Fibroblast of lung (primary cell): ENCODE data around the gene KCNMA1. TPM values are rescaled to one million over a fixed set of nuclear protein-coding genes. Genes with fewer than 3 reads are reported as not detected.

Experiments
- DNase-seq, 2 donors: peaks; one replicate each; pipeline versions ENCODE4 v3.0.0 to v3.0.0-alpha.2; 2010; ENCODE audit warnings: low read depth in 2 of 2
- H2AFZ ChIP-seq: 2 replicates; pipeline ENCODE4 v1.5.1; 2012; ENCODE audit warnings: low read length, control low read depth, inconsistent platforms
- H3K27ac ChIP-seq: 2 replicates; pipeline ENCODE4 v1.5.1; 2011; ENCODE audit warnings: low read length, control low read depth; ENCODE audit not compliant: insufficient read depth
- H3K27me3 ChIP-seq: 2 replicates; pipeline ENCODE4 v1.5.1; 2011; ENCODE audit warnings: mild to moderate bottlenecking, low read length; ENCODE audit not compliant: control insufficient read depth, insufficient read depth
- H3K36me3 ChIP-seq: 2 replicates; pipeline ENCODE4 v1.5.1; 2011; ENCODE audit warnings: low read length; ENCODE audit not compliant: control insufficient read depth, insufficient read depth
- H3K4me1 ChIP-seq: 2 replicates; pipeline ENCODE4 v1.5.1; 2011; ENCODE audit warnings: low read length; ENCODE audit not compliant: control insufficient read depth, insufficient read depth; ENCODE audit errors: extremely low read depth
- H3K4me2 ChIP-seq: 2 replicates; pipeline ENCODE4 v1.5.1; 2011; ENCODE audit warnings: low read length, control low read depth; ENCODE audit not compliant: insufficient read depth; ENCODE audit errors: extremely low read depth
- H3K4me3 ChIP-seq, 4 experiments: fragments of 200-600 bp in 1 of 4; sonication (generic) in 1 of 4; replicated peaks in 1 of 4; 2 replicates each; pipeline ENCODE4 v1.5.1; 2011 to 2016; ENCODE audit warnings: low read length in 4 of 4, low read depth in 3 of 4, mild to moderate bottlenecking in 3 of 4, control low read depth in 2 of 4, inconsistent platforms in 1 of 4, mixed read lengths in 1 of 4; ENCODE audit not compliant: insufficient read depth in 1 of 4; ENCODE audit errors: control extremely low read depth in 1 of 4
- H3K79me2 ChIP-seq: 2 replicates; pipeline ENCODE4 v1.5.1; 2012; ENCODE audit warnings: mild to moderate bottlenecking, low read length, inconsistent platforms; ENCODE audit not compliant: control insufficient read depth, insufficient read depth
- H3K9ac ChIP-seq: 2 replicates; pipeline ENCODE4 v1.5.1; 2011; ENCODE audit warnings: mild to moderate bottlenecking, low read length, control low read depth; ENCODE audit not compliant: insufficient read depth
- H3K9me3 ChIP-seq: 2 replicates; pipeline ENCODE4 v1.5.1; 2012; ENCODE audit warnings: low read depth, low read length; ENCODE audit not compliant: control insufficient read depth, insufficient read depth
- H4K20me1 ChIP-seq: 2 replicates; pipeline ENCODE4 v1.5.1; 2011; ENCODE audit warnings: low read length; ENCODE audit not compliant: control insufficient read depth, insufficient read depth; ENCODE audit errors: extremely low read depth
- EZH2 ChIP-seq: IDR thresholded peaks from 2 replicates; pipeline ENCODE4 v1.5.1; 2012; ENCODE audit warnings: low read length, control low read depth, mild to moderate bottlenecking; ENCODE audit errors: missing control alignments
- polyA plus RNA-seq, 2 donors: library from polyadenylated mRNA; depleted of rRNA in 1 of 2; stranded (reverse) in 1 of 2; unstranded in 1 of 2; fragments of >200 nt; gene quantifications; 2 replicates each; pipeline ENCODE4 v1.2.1, GENCODE V29; 2011 to 2012; ENCODE audit warnings: missing spikeins in 1 of 2
- total RNA-seq: library from RNA; depleted of rRNA; stranded (reverse); fragments of >200 nt; gene quantifications from 2 replicates; pipeline ENCODE4 v1.2.1, GENCODE V29; 2014
- TF ChIP-seq, protein P1 (sequence below), 2 donors: IDR thresholded peaks in 1 of 2; conservative IDR thresholded peaks in 1 of 2; 1 replicate in 1 of 2; 2 replicates in 1 of 2; pipeline ENCODE4 v1.5.1; 2011 to 2012; ENCODE audit warnings: low read length in 2 of 2, control low read depth in 1 of 2, inconsistent platforms in 1 of 2, low read depth in 1 of 2, mild to moderate bottlenecking in 1 of 2

Gene KCNMA1
- total and polyA plus RNA-seq, 2 donors (not counting 1 experiment from before 2014, with no cell fraction given): 31.0 to 138 TPM

DNA sequence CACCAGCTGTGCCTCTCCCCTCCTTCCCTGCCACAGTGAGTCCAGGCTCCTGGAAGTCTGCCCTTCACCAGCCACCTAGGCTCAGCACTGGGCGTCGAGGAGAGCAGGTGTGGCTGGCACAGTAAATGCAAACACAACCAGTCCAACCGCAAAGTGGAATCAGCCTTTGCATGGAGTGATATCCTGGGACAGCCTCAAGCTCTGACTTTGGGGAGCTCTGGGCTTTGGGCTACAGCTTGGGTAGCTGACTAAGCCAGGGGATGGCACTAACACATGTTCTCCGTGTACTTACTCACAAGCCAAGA lies 312.4 kb downstream of the KCNMA1 start:
- DNase-seq: no peak

DNA sequence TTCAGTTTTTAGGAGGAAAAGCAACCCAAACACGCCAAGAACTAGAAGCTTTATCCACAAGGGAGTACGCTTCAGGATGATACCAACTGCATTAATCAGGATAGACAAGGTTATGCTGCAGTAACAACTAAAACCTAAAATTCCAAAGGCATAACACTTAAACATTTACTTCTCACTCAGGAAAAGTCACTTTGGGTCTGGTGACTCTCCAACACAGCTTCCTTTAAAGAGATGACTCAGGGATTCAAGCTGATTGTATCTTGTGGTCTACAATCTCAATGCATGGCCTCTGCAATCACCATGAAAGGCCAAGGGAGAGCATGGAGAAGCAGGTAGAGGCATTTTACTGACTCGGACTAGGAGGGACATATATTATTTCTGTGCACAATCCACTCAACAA lies 315.8 kb downstream of the KCNMA1 start:
- Histone ChIP-seq H4K20me1 (no peaks in the 10 kb centered on the region), H3K79me2 (no peaks in the 10 kb centered on the region), H3K9ac (no peak overlapping the region), H3K27ac (no peak overlapping the region), H3K36me3 (no peaks in the 10 kb centered on the region), H3K4me2 (no peak overlapping the region), H3K9me3 (no peaks in the 10 kb centered on the region), H3K27me3 (no peaks in the 10 kb centered on the region), H3K4me3 (no peak overlapping the region), H3K4me1 (peaks cover 16% of the 10 kb centered on the region), H2AFZ (no peak overlapping the region)
- DNase-seq: peak in 1 of 2 donors; percentile 52
- TF ChIP-seq, protein P1, sequence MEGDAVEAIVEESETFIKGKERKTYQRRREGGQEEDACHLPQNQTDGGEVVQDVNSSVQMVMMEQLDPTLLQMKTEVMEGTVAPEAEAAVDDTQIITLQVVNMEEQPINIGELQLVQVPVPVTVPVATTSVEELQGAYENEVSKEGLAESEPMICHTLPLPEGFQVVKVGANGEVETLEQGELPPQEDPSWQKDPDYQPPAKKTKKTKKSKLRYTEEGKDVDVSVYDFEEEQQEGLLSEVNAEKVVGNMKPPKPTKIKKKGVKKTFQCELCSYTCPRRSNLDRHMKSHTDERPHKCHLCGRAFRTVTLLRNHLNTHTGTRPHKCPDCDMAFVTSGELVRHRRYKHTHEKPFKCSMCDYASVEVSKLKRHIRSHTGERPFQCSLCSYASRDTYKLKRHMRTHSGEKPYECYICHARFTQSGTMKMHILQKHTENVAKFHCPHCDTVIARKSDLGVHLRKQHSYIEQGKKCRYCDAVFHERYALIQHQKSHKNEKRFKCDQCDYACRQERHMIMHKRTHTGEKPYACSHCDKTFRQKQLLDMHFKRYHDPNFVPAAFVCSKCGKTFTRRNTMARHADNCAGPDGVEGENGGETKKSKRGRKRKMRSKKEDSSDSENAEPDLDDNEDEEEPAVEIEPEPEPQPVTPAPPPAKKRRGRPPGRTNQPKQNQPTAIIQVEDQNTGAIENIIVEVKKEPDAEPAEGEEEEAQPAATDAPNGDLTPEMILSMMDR (conservative IDR thresholded peaks at IDR 0.05 in 1 of 2, IDR thresholded peaks at IDR 0.05 in 1 of 2; ENCODE audit: low read depth in 1 of 2, low read length in 2 of 2): no peak
- TF ChIP-seq EZH2: no peak

More for the DNA sequence above, 312.4 kb downstream of the KCNMA1 start:
- no peaks in the 10 kb centered on the region for H3K9me3 ChIP-seq
- no peak overlapping the region for H3K27ac ChIP-seq
- no peak overlapping the region for H3K9ac ChIP-seq
- no peaks in the 10 kb centered on the region for H3K27me3 ChIP-seq
- H3K36me3 ChIP-seq: no peaks in the 10 kb centered on the region
- no peak for TF ChIP-seq EZH2
- H2AFZ ChIP-seq: no peak overlapping the region
- peaks cover 12% of the 10 kb centered on the region for H3K4me1 ChIP-seq
- no peaks in the 10 kb centered on the region for H3K79me2 ChIP-seq
- no peak overlapping the region for H3K4me3 ChIP-seq
- no peaks in the 10 kb centered on the region for H4K20me1 ChIP-seq
- H3K4me2 ChIP-seq: no peak overlapping the region

DNA sequence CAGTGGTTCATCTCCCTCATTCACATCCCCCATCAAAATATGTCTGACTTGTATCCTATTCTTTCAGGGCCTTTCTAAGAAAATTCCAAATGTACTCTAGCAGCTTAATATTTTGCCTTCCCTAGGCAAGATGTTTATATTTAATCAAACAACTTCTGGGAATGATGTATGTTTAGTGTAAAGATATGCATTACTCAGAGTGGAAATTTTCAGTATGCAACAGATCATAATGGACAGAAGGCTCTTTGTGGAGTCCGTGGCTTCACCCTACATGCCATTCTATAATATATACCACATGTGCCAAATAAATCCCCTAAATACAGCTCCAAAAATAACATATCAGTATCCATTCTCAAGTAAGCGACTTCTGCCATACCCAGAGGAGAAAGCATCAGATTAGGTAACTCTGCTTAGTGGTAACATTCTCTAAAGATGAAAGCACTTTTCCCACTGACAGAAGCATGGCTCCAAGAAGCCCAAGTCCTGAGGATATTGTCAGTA lies 316.6 kb downstream of the KCNMA1 start:
- no peak overlapping the region for H3K4me3 ChIP-seq
- peak; percentile 93 to 95 for DNase-seq
- no peak for TF ChIP-seq EZH2
- TF ChIP-seq, protein P1 (conservative IDR thresholded peaks at IDR 0.05 in 1 of 2, IDR thresholded peaks at IDR 0.05 in 1 of 2; ENCODE audit: low read depth in 1 of 2, low read length in 2 of 2): no peak
- H3K36me3 ChIP-seq: no peaks in the 10 kb centered on the region
- H3K27me3 ChIP-seq: no peaks in the 10 kb centered on the region
- H3K9ac ChIP-seq: no peak overlapping the region
- peaks cover 16% of the 10 kb centered on the region for H3K4me1 ChIP-seq
- H3K9me3 ChIP-seq: no peaks in the 10 kb centered on the region
- H3K4me2 ChIP-seq: peak overlapping the region; percentile 46
- H2AFZ ChIP-seq: no peak overlapping the region
- H4K20me1 ChIP-seq: no peaks in the 10 kb centered on the region
- H3K79me2 ChIP-seq: no peaks in the 10 kb centered on the region
- peak overlapping the region; percentile 45 for H3K27ac ChIP-seq
